Glomerular visceral epithelial cell (primary cell): Measurements from ENCODE around the gene MKLN1.

ENCODE experiments used
- DNase-seq: peaks from one replicate; pipeline ENCODE4 v3.0.0-alpha.2; 2016; ENCODE audit errors: extremely low spot score

The MKLN1 gene

GRCh38 chr7:131354390-131354789 is 26.7 kb downstream of the MKLN1 start:
- DNase-seq = no peak

- DNase-seq = no peak
Observed at GRCh38 chr7:131355917-131356777, 28.5 kb downstream of the MKLN1 start.

GRCh38 chr7:131357282-131357880 is 29.7 kb downstream of the MKLN1 start:
- DNase-seq = no peak

- DNase-seq = no peak
Observed at GRCh38 chr7:131358636-131359035, 31.0 kb downstream of the MKLN1 start.

GRCh38 chr7:131359136-131359776 is 31.6 kb downstream of the MKLN1 start:
- no peak for DNase-seq

GRCh38 chr7:131363719-131364118 is 36.0 kb downstream of the MKLN1 start:
- DNase-seq = no peak

- DNase-seq = no peak
Observed at GRCh38 chr7:131364767-131365344, 37.2 kb downstream of the MKLN1 start.

GRCh38 chr7:131365838-131366237 is 38.2 kb downstream of the MKLN1 start:
- no peak for DNase-seq

- no peak for DNase-seq
Observed at GRCh38 chr7:131369354-131369753, 41.7 kb downstream of the MKLN1 start.

GRCh38 chr7:131370523-131370968 is 42.9 kb downstream of the MKLN1 start:
- peak; percentile 68 for DNase-seq

GRCh38 chr7:131371411-131371810 is 43.7 kb downstream of the MKLN1 start:
- no peak for DNase-seq

- no peak for DNase-seq
Observed at GRCh38 chr7:131372554-131372953, 44.9 kb downstream of the MKLN1 start.

GRCh38 chr7:131374821-131375220 is 47.1 kb downstream of the MKLN1 start:
- no peak for DNase-seq

GRCh38 chr7:131381069-131381838 is 53.6 kb downstream of the MKLN1 start:
- DNase-seq = peak; percentile 44

- no peak for DNase-seq
Observed at GRCh38 chr7:131383417-131384285, 56.0 kb downstream of the MKLN1 start.

GRCh38 chr7:131384286-131384635 is 56.6 kb downstream of the MKLN1 start:
- no peak for DNase-seq

GRCh38 chr7:131385039-131385605 is 57.4 kb downstream of the MKLN1 start:
- DNase-seq = no peak

- no peak for DNase-seq
Observed at GRCh38 chr7:131388126-131388525, 60.5 kb downstream of the MKLN1 start.

GRCh38 chr7:131390275-131390674 is 62.6 kb downstream of the MKLN1 start:
- DNase-seq = no peak

- no peak for DNase-seq
Observed at GRCh38 chr7:131391145-131391544, 63.5 kb downstream of the MKLN1 start.
